K562 (cell line): ENCODE measurements around the gene FAM83E. TPM values are rescaled to one million over a fixed set of nuclear protein-coding genes. Genes with fewer than 3 reads are reported as not detected.

Experiments used
- ATAC-seq: fragments of 200-7000 bp; cut with Tn5 transposase; 3 replicates; pipeline ENCODE4 v1.9.1; 2020; ENCODE audit warnings: moderate library complexity
- BruUV-seq: library from RNA; stranded (reverse); fragments of 400-500 nt; replicated peaks from 2 replicates; lab custom pipeline; 2021; lab: Mats Ljungman, UMichigan
- CTCF ChIA-PET: fragments of 300-600 bp; formaldehyde crosslinking; extraction: SDS; loops from one replicate; lab custom pipeline; 2021; ENCODE audit warnings: low intra/inter-chr PET ratio; lab: Yijun Ruan, JAX
- POLR2A ChIA-PET: fragments of 300-600, 350-650 bp; sonication (Branson Sonifier 250); formaldehyde crosslinking; extraction: SDS; loops from one replicate; lab custom pipeline; 2021; ENCODE audit warnings: antibody characterized with exemption, inconsistent platforms; lab: Yijun Ruan, JAX
- DNase-seq, 4 experiments: peaks; one replicate each; pipeline versions ENCODE4 v3.0.0 to v3.0.0-alpha.2; 2011 to 2018; ENCODE audit warnings: low spot score in 3 of 4, mixed read lengths in 3 of 4; ENCODE audit errors: extremely low read depth in 1 of 4
- FAIRE-seq: peaks from 2 replicates; lab custom pipeline; 2011; peaks lifted over from hg19 to GRCh38; lab: Jason Lieb, UNC
- H2AFZ ChIP-seq: 2 replicates; pipeline ENCODE4 v1.6.0; 2011; ENCODE audit warnings: low read depth, low read length, control low read depth, inconsistent platforms
- H3K27ac ChIP-seq: fragments of 200-600 bp; 3 replicates; pipeline ENCODE4 v1.8.0; 2011; ENCODE audit warnings: low read depth, mild to moderate bottlenecking, control low read depth, inconsistent platforms, low read length, moderate library complexity, mixed read lengths; ENCODE audit errors: extremely low read depth
- H3K27me3 ChIP-seq, 2 experiments: fragments of 300-600 bp in 1 of 2; 2 replicates in 1 of 2; 3 replicates in 1 of 2; pipeline versions ENCODE4 v1.6.0 to v1.8.0; 2011; ENCODE audit warnings: inconsistent platforms in 2 of 2, low read length in 2 of 2, mild to moderate bottlenecking in 1 of 2, mixed read lengths in 1 of 2, moderate library complexity in 1 of 2; ENCODE audit not compliant: control insufficient read depth in 2 of 2, insufficient read depth in 2 of 2
- H3K36me3 ChIP-seq: fragments of 300-600 bp; 3 replicates; pipeline ENCODE4 v1.8.0; 2011; ENCODE audit warnings: mild to moderate bottlenecking, low read length, inconsistent platforms; ENCODE audit not compliant: control insufficient read depth, insufficient read depth
- H3K4me1 ChIP-seq, 2 experiments: fragments of 200-600 bp in 1 of 2; replicated peaks in 1 of 2; 2 replicates in 1 of 2; 3 replicates in 1 of 2; pipeline versions ENCODE4 v1.5.1 to v1.8.0; 2011; ENCODE audit warnings: inconsistent platforms in 2 of 2, low read length in 2 of 2, mild to moderate bottlenecking in 1 of 2, mixed read lengths in 1 of 2, moderate library complexity in 1 of 2; ENCODE audit not compliant: control insufficient read depth in 2 of 2, insufficient read depth in 2 of 2
- H3K4me2 ChIP-seq: 2 replicates; pipeline ENCODE4 v1.6.1; 2011; ENCODE audit warnings: low read length, control low read depth, inconsistent platforms, mixed read lengths; ENCODE audit not compliant: insufficient read depth
- H3K4me3 ChIP-seq: fragments of 200-600 bp; sonication (generic), shearing (Covaris generic); 2 replicates; pipeline ENCODE4 v1.5.1; 2016; ENCODE audit warnings: control low read depth, inconsistent platforms
- H3K79me2 ChIP-seq: fragments of 200-600 bp; 3 replicates; pipeline ENCODE4 v1.8.0; 2011; ENCODE audit warnings: low read length, inconsistent platforms; ENCODE audit not compliant: control insufficient read depth, insufficient read depth
- H3K9ac ChIP-seq, 2 experiments: 2 replicates each; pipeline versions ENCODE4 v1.6.0 to v1.6.1; 2011; ENCODE audit warnings: low read depth in 2 of 2, low read length in 2 of 2, control low read depth in 1 of 2, inconsistent platforms in 1 of 2, mild to moderate bottlenecking in 1 of 2, mixed read lengths in 1 of 2; ENCODE audit not compliant: insufficient read depth in 1 of 2
- H3K9me1 ChIP-seq: one replicate; pipeline ENCODE4 v1.6.0; 2011; ENCODE audit warnings: inconsistent platforms, mild to moderate bottlenecking, low read length, moderate library complexity; ENCODE audit not compliant: control insufficient read depth, insufficient read depth
- H3K9me3 ChIP-seq: replicated peaks from 2 replicates; pipeline ENCODE4 v1.5.1; 2011; ENCODE audit warnings: low read depth, low read length, inconsistent platforms; ENCODE audit not compliant: control insufficient read depth, insufficient read depth
- H4K20me1 ChIP-seq: replicated peaks from 2 replicates; pipeline ENCODE4 v1.6.1; 2011; ENCODE audit warnings: low read length, inconsistent platforms, mixed read lengths; ENCODE audit not compliant: control insufficient read depth, insufficient read depth
- POLR2G ChIP-seq: fragments of 200-400 bp; formaldehyde crosslinking; IDR thresholded peaks from 2 replicates; pipeline ENCODE4 v1.6.1; 2017; ENCODE audit warnings: low read depth, mild to moderate bottlenecking, antibody characterized with exemption, low read length, moderate library complexity
- RBFOX2 ChIP-seq: fragments of 200-400 bp; formaldehyde crosslinking; IDR thresholded peaks from 2 replicates; pipeline ENCODE4 v1.6.1; 2017; ENCODE audit warnings: low read depth, mild to moderate bottlenecking, low read length, moderate library complexity
- RHOXF2B ChIP-seq: fragments of 250-450 bp; sonication (Bioruptor Pico); conservative IDR thresholded peaks from 2 replicates; pipeline ENCODE4 v1.5.1; 2021
- STAG1 ChIP-seq: sonication (generic); formaldehyde crosslinking; IDR thresholded peaks from 2 replicates; pipeline ENCODE4 v1.5.0; 2020; ENCODE audit warnings: missing genetic modification reagents, borderline replicate concordance
- ZNF316 ChIP-seq: fragments of 450-650 bp; IDR thresholded peaks from 2 replicates; pipeline ENCODE4 v1.6.1; 2016
- WGBS: fragments of 100-300 bp; shearing (Covaris generic); methylation state at CpG from one replicate; pipeline ENCODE4 v1.1.6; 2016; ENCODE audit warnings: low coverage, mixed read lengths; ENCODE audit not compliant: insufficient coverage; ENCODE audit errors: missing lambda C conversion rate; 5-methylcytosine and 5-hydroxymethylcytosine counted together
- in situ Hi-C: fragments of 300-500 bp; cut with MboI; formaldehyde crosslinking; loops from 4 replicates; pipeline ENCODE4 v1.15.0; 2018; ENCODE audit warnings: inconsistent platforms, mixed read lengths
- intact Hi-C: fragments of 100-400 bp; cut with micrococcal nuclease; formaldehyde crosslinking; loops from 2 replicates; pipeline ENCODE4 v1.14.2; 2022
- polyA plus RNA-seq, 8 experiments: library from polyadenylated mRNA; depleted of rRNA in 4 of 8; stranded (reverse) in 5 of 8; unstranded in 3 of 8; fragments of >200 nt; fragmentation: Nextera tagmentation in 2 of 8; fragmentation: Illumina TruSeq in 1 of 8; extraction: Ambion mirVana in 2 of 8; extraction: Trizol in 1 of 8; gene quantifications; 2 replicates each; pipeline versions ENCODE4 v1.2.1 to v1.2.3, GENCODE V29; 2011 to 2014; ENCODE audit warnings: inconsistent platforms in 1 of 8, missing spikeins in 1 of 8
- total RNA-seq, 7 experiments: library from RNA; depleted of rRNA in 6 of 7; stranded (reverse); fragments of >200 nt in 6 of 7; fragmentation: Illumina TruSeq in 2 of 7; extraction: Trizol in 2 of 7; gene quantifications; 2 replicates each; pipeline versions ENCODE4 v1.2.1 to v1.2.3, GENCODE V29; 2011 to 2021; ENCODE audit warnings: low replicate concordance in 1 of 7

The FAM83E gene
- total and polyA plus RNA-seq, 9 of the 15 experiments (the other 6 are each of a cell fraction or from before 2014, with no cell fraction given): 0.15 to 0.87 (median 0.29) TPM; not detected in 4

DNA sequence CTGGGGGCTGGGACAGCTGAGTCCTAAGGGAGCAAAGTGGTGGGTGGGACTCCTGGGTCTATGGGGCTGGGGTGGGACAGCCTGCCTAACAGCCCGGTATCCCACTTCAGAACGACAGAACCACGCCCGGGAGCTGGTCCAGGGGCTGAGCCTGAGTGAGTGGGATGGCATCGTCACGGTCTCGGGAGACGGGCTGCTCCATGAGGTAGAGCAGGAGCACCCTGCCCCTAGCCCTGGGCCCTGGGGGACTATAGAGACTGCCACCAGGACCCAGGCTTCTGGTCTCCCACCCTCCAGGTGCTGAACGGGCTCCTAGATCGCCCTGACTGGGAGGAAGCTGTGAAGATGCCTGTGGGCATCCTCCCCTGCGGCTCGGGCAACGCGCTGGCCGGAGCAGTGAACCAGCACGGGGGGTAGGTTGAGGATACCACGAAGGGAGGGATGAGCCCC is 13.0 kb upstream of the FAM83E start:
- peak; percentile 25; the same call in 1 of the 2 replicates for TF ChIP-seq POLR2G
- TF ChIP-seq ZNF316: no peak
- no peak for TF ChIP-seq RHOXF2B (CRISPR knock-in tag)
- no peak for TF ChIP-seq STAG1 (CRISPR knock-in tag)
- peak; percentile 33; the same call in 1 of the 2 replicates for TF ChIP-seq RBFOX2
- BruUV-seq: no TSS peak
- H3K4me2 ChIP-seq: no peak overlapping the region
- no peaks in the 10 kb centered on the region for H4K20me1 ChIP-seq
- no peak overlapping the region for H2AFZ ChIP-seq
- in situ Hi-C loops: no loop called here
- H3K36me3 ChIP-seq: peaks cover 5% of the 10 kb centered on the region; the same call in 1 of the 3 replicates
- CTCF ChIA-PET: no interaction called here
- no peak overlapping the region for H3K27ac ChIP-seq
- POLR2A ChIA-PET: interaction anchor here (0.9 to 1.3 kb wide), 4 partner anchors 9 to 13 kb away, joined by 3 to 4 read pairs (median 4); partner anchors contain the start of genes FAM83E, RPL18 and SPHK2
- no peak for ATAC-seq
- H3K9ac ChIP-seq: peak overlapping the region in 1 of 2 experiments; percentile 71; a peak in 1 of 4 replicates
- no peak overlapping the region for H3K4me3 ChIP-seq
- H3K4me1 ChIP-seq: peaks cover 22 to 75% of the 10 kb centered on the region in 2 experiments
- no peak for DNase-seq
- no peaks in the 10 kb centered on the region for H3K27me3 ChIP-seq
- intact Hi-C loops: no loop called here
- no peaks in the 10 kb centered on the region for H3K79me2 ChIP-seq
- FAIRE-seq: no peak
- H3K9me1 ChIP-seq: no peaks in the 10 kb centered on the region
- WGBS: 81% methylated on average over 11 of the region's 17 CpGs
- H3K9me3 ChIP-seq: no peaks in the 10 kb centered on the region
